GOT3 (cell line): ENCODE measurements around the gene NUDCD3.
"Not testable (repeated sequence)": the region's sequence is repeated elsewhere in the genome, so short reads cannot be mapped to it uniquely, and the experiment has no call there.

Experiments
- DNase-seq: peaks from one replicate; lab custom pipeline; 2025; ENCODE audit warnings: mixed read lengths; lab: John Stamatoyannopoulos, UW

NUDCD3 gene

DNA sequence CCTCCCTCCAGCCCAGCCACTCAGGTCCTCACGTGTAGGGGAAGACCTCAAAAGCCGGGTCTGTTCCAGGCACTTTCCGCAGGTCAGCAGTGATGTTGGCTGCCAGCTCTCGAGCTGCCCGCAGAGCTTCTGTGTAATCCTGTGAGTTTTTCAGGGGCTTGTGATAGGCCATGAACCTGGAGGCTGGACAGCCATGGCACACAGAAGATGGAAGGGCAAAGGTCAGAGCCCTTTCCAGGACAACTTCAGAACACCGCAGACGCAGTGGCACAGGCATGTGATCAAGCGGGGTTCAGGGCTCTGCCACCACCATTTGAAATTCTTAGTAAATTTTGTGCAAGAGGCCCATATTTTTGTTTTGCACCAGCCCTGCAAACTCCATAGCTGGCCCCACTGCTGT lies 26.7 kb upstream of the NUDCD3 start:
- DNase-seq = no peak

GRCh38 chr7:44515590-44516268 lies 25.3 kb upstream of the NUDCD3 start:
- DNase-seq = no peak

DNA sequence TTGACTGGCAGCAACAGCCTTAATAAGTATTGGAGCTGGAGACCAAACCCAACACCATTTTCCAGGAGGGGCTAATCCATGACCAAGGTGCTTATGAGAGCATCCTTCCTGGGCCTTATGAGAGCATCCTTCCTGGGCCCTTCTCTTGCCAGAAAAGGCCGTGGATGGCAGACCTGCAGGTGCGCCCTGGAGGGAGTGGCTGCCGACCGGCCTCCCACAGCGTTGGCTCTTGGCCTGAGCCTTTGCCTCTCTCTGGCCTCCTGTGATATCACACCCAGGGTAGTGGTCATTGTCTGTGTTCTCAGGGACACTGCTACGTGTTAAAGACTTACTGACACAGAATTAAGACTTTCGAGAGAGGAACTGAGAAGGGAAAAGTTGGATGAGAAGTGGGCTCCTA lies 22.3 kb upstream of the NUDCD3 start:
- no peak for DNase-seq

DNA sequence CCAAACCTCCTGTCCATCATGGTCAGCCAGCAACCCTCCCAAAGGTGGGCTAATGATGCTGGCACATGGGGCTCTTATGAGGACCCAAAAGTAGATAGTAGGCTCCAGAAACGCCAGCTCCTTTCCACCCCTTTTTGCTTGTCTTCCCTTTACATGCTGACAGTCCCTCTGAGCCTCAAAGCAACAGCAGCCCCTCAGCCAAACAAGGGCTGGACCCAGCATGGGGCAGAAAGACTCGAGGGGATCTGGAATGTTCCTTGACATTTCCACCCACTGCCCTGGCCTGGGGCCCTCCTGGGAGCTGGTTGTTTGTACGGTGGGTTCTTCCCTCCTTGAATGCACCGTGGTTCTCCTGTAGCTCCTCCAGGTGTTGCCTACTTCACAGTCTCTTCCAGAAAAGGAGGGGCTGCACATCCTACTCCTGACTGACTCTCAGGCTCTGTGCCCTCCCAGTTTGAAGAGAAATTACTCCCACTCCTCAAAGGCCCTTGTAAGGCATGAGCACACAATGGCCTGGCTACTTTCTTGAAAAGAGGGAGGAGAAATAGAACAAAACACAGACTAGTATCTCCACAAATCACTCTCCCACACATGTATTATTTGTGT lies 21.5 kb upstream of the NUDCD3 start:
- no peak for DNase-seq

- DNase-seq = no peak
These were observed 20.8 kb upstream of the NUDCD3 start for GRCh38 chr7:44511236-44511635.

DNA sequence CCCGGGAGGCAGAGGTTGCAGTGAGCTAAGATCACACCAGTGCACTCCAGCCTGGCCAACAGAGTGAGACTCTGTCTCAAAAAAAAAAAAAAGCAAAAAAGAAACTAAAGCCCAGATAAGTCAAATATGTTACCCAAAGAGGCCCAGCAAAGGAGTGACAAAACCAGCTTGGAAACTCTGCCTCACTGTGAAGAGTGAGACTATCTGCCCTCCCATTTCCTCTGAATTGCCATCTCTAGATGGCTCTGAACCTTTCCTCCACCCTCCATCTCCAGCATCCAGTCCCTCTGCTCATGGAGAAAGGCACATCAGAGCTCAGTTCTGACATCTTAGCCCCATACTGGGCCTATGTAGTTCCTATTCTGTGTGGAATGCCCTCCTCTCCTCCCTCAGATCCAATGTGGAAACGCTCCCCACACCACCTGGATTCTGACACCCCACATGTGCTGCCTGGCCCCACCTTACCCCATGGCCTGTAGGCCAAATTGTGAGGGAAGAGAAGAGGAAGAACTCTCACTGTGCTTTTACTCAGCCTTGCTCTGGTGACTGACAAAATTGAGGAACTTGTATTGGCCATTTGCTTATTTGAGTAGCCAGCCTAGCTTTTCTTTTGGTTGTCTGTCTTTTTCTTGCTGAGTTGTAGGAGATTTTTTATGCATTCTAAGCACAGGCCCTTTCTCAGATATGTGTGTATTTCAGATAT lies 18.0 kb upstream of the NUDCD3 start:
- DNase-seq = no peak

DNA sequence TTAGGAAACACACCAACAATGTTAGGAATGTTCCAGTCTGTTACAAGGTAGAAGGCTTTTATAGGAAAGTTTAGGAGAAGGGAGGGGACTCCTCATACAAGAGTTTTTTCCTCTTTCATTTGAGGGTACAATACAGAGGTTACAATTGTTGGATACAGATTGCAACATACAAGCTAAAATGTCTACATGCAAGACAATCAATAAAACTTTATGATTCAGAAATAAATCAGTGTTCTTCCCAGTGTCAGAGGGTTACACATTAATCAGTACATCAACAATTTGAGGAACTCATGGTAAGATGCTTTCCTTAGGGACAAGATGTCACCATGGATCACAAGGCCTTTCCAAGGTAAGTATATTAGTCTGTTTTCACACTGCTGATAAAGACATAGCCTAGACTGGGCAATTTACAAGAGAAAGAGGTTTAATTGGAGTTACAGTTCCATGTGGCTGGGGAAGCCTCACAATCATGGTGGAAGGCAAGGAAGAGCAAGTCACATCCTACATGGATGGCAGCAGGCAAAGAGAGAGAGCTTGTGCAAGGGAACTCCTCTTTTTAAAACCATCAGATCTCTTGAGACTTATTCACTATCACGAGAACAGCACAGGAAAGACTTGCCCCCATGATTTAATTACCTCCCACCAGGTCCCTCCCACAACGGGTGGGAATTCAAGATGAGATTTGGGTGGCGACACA lies 16.3 kb upstream of the NUDCD3 start:
- not testable (repeated sequence) for DNase-seq

DNA sequence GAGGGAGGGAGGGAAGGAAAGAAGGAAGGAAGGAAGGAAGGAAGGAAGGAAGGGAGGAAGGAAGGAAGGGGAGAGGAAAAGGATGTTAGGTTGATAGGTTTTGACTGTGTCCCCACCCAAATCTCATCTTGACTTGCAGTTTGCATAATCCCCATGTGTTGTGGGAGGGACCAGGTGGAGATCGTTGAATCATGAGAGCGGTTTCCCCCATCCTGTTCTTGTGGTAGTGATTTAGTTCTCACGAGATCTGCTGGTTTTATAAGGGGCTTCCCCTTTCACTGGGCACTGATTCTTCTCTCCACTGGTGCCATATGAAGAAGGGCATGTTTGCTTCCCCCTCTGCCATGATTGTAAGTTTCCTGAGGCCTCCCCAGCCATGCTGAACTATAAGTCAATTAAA lies 15.1 kb upstream of the NUDCD3 start:
- no peak for DNase-seq

DNA sequence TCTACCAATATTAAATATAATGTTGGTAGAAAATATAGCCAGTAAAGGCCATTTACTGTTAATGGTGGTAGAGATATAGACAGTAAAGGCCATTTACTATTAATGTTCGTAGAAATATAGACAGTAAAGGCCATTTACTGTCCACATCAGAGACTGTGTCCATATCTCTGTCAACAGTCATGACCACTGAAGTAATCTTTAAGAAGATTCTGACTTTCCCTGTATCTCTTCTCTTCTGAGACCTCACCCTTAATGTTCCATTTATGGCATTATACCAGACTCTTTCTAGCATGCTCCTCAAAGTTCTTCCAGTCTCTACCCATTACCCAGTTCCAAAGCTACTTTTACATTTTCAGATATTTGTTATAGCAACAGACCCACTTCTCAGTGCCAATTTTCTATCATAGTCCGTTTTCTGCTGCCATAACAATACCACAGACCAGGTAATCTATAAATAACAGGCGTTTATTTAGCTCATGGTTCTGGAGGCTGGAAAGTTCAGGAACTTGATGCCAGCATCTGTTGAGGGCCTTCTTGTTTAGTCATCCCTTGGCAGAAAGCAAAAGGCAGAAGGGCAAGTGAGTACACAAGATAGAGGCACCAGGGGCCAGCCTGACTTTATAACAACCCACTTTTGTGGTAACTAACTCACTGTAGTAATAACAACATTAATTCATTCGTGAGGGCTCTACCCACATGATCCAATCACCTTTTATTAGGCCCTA lies 7.9 kb upstream of the NUDCD3 start:
- DNase-seq = no peak

DNA sequence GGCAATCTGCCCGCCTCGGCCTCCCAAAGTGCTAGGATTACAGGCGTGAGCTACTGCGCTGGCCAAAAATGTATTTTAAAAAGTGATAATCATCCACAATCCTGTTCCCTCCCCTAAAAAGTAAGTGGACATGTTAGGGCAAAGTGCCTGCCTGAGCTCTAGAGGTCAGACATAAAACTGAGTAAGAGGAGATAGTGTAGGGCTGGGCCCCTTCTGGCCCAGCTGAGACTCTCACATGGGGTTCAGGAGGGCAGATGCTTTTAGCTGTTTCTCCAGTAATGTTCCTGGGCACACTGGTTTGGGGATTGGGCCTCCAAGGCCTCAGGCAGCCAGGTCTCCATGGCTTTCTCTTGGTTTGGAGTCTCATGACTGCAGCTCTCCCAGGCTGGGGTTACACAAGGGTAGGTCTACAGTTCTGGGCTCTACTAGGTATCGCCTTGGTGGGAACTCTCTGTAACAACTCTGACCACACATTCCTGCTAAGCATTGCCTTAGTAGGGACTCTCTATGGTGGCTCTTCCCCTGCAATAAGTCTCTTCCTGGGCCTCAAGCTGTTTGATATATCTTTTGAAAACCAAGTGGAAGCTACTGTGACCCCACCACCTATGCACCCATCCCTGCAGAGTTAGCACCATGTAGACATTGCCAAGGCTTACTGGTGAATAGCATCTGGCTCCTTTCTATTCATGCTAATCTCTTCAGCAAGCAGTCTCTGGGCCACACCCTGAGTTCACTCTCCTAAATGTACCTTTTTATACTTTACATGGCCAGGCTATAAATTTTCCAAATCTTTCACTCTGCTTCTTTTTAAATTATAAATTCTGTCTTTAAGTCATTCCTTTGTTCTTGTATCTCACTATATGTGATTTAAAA lies 6.9 kb upstream of the NUDCD3 start:
- DNase-seq = no peak

DNA sequence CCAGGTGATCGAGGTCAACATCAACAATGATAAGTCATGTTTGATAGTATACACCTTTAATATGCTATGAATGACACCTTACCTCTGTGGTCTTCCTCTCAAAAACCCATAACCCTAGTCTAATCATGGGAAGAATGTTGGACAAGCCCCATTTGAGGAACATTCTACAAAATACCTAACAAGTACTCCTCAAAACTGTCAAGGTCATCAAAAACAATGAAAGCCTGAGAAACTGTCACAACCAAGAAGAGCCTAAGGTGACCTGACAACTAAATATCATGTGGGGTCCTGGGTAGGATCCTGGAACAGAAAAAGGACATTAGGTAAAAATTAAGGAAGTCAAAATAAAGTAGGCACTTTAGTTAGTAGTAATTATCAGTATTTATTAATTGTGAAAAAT lies 5.9 kb upstream of the NUDCD3 start:
- DNase-seq = no peak

DNA sequence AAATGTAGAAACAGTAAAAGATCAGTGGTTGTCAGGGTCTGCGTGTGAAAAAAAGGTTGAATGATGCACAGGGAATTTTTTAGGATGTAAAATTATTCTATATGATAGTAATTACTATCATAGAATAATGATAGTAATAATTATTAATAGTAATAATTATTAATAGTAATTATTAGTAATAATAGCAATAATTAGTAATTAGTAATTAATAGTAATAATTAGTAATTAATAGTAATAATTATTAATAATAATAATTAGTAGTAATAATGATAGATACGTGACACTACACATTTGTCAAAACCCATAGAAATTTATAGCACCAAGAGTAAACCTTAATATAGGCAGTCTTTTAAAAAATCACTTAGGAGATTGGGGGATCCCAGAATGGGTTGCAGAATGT lies 4.5 kb upstream of the NUDCD3 start:
- DNase-seq = no peak

DNA sequence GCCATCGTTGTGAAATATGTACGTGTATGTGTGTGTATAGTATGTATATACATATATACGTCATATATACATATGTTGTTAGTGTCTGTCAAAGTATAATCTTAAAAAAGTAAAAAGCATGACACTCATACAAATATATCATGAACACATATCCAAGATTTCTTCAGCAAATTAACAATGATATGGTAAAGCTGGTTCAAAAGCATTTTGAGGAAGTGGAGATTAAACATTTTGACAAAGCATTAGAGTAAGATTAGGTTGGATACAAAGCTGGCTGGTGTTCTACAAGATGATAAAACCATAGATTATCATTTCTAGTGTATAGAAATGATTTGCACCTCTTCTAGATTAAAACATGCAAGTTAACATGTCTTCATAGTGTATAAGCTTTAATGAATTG lies 771 bp upstream of the NUDCD3 start:
- no peak for DNase-seq

- DNase-seq = no peak
These were observed 505 bp downstream of the NUDCD3 start for GRCh38 chr7:44489955-44490350.

DNA sequence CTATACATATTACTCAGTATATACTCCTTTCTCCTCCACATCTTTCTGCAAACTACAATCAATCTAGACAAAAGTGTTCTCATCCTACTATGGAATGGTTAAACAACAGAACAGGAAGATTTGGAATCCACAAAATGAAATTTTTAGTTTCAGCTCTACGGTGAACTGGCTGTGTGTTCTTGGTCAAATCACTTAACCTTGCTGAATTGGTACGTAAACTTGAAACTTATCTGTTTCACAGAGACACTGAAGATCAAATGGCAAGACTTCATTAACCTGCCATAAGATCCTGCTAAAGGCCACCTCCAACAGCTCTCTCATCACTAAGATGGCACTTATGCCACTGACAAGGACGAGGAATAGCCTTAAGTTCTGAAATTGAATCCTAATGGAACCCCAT lies 1.5 kb downstream of the NUDCD3 start:
- DNase-seq = no peak

- DNase-seq = no peak
These were observed 3.8 kb downstream of the NUDCD3 start for GRCh38 chr7:44486693-44487092.

- no peak for DNase-seq
These were observed 4.5 kb downstream of the NUDCD3 start for GRCh38 chr7:44486001-44486400.

DNA sequence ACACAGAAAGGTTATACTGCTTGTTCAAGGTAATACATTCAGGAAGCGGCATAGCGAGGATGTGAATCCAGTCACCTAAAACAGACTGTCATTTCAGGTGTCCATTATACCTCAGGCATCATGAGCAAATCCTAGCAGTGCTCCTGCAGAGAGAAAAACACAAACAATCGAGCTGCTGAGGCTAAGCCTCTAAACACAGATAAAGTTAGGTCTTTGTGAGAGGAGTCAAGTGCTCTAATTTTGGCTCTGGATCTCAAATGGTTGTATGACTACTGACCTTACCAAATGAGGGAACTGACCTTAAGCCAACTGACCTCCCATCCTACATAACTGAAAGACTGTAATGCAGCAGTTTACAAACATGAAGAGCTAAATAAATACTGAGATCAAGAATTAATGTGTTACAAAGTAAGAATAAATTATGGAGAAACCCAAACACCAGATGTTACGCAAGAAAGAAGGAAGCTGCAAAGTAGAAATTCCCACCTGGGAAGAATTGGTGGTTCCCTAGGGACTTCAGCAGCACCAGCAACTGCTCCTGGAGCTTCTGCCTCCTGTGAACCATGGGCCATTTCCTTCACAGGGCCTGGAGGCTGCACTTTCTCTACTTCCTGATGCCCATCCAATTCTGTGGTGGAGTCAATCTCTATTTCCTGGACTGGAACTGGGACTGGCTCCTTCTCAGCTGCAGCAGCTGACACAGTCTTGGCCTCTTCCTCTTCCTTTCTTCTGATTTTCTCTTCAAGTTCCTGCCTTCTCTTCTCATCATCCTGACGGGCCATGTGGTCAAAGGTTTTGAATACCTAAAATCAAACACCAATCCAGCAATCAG lies 5.8 kb downstream of the NUDCD3 start:
- DNase-seq = no peak

- no peak for DNase-seq
These were observed 7.7 kb downstream of the NUDCD3 start for GRCh38 chr7:44482502-44483485.
